ENCODE measurements around the gene HNRNPA1.

HNRNPA1 gene

GRCh38 chr12:54299515-54300224 lies 19.1 kb downstream of the HNRNPA1 start:
- peaks cover 10% of the 10 kb centered on the region for H3K27me3 ChIP-seq (replicated peaks; ENCODE audit: control insufficient read depth, insufficient read depth, low read length)
- DNase-seq (ENCODE audit: extremely low read depth, insufficient read length), result no peak
- no peak overlapping the region for H3K4me3 ChIP-seq (replicated peaks; ENCODE audit: low read depth, low read length)
- TF ChIP-seq CTCF (IDR thresholded peaks at IDR 0.05; ENCODE audit: insufficient read depth, low read length, poor library complexity, severe bottlenecking), result no peak
- no peaks in the 10 kb centered on the region for H3K36me3 ChIP-seq (ENCODE audit: control insufficient read depth, insufficient read depth, low read length)

DNA sequence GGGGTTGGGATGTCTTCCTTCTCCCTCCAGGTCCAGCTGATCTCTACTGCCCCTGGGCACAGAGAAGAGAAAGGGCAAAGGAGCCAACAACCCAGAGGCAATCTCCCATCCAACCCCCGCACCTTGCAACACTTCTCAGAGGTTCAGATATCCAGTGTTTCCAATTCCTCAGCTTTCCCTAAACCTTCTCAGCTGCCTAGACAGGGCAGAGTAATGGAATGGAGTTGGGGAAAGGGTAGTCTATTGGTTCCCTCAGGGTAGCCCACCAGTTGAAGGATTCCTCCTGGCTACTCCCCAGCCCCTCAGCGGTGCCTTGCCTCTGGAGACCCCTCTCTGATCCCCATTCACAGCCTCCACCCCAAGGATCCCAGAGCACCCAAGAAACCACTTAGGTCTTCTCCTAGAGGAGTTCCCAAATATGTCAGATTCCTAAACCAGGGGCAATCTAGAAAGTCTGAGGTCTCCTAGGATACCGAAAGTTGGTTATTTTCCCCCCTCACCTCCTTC lies 19.8 kb downstream of the HNRNPA1 start:
- DNase-seq (ENCODE audit: extremely low read depth, insufficient read length), result no peak
- no peak overlapping the region for H3K4me3 ChIP-seq (replicated peaks; ENCODE audit: low read depth, low read length)
- no peaks in the 10 kb centered on the region for H3K36me3 ChIP-seq (ENCODE audit: control insufficient read depth, insufficient read depth, low read length)
- no peak for TF ChIP-seq CTCF (IDR thresholded peaks at IDR 0.05; ENCODE audit: insufficient read depth, low read length, poor library complexity, severe bottlenecking)
- H3K27me3 ChIP-seq (replicated peaks; ENCODE audit: control insufficient read depth, insufficient read depth, low read length), result peaks cover 10% of the 10 kb centered on the region

DNA sequence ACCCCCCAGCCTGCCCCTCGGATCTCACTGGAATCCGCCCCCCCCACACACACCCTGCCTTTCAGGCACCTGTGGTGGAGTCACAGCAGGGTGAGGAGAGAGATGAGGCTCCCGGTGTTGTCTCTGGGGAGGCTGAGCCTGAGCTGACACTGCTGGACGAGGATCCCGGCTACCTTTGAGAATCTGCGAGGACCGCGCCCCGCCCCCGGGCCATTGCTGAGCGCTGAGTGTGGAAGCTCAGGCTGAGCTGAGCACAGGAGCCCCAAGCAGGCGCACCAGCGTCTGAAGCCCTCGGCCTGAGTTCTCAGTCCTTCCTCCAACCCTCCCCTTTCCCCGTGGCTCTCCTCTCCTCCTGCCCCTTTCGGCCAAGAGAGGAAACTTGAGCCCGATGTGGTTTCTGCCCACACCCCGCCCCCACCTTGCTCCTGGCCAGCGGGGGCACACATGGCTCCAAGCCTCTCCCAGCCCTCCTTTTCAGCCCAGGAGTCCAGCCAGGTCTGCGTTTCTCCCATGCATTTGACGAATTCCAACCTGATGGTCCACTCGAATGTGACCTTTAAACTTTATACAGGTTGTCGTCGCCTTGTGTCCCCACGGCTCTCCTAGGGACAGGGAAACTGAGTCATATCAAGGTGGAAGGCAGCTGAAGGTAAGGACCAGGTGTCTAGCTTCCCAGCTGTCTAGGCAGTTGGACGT lies 20.4 kb downstream of the HNRNPA1 start, which contains the start of gene NFE2:
Gene NFE2, minus strand, starts transcription at position 284 of the 696 bp plus-strand sequence. CDS start 5,767 bp downstream, outside the sequence.
- no peak within 1 kb of the TSS for H3K4me3 ChIP-seq (replicated peaks; ENCODE audit: low read depth, low read length)
- H3K36me3 ChIP-seq (ENCODE audit: control insufficient read depth, insufficient read depth, low read length), result no peaks in the 10 kb centered on the region
- no peak for DNase-seq (ENCODE audit: extremely low read depth, insufficient read length)
- TF ChIP-seq CTCF (IDR thresholded peaks at IDR 0.05; ENCODE audit: insufficient read depth, low read length, poor library complexity, severe bottlenecking), result no peak
- peaks cover 10% of the 10 kb centered on the region for H3K27me3 ChIP-seq (replicated peaks; ENCODE audit: control insufficient read depth, insufficient read depth, low read length)

- Histone ChIP-seq H3K4me3 (replicated peaks; ENCODE audit: low read depth, low read length) (no peak overlapping the region), H3K36me3 (ENCODE audit: control insufficient read depth, insufficient read depth, low read length) (no peaks in the 10 kb centered on the region), H3K27me3 (replicated peaks; ENCODE audit: control insufficient read depth, insufficient read depth, low read length) (peaks cover 10% of the 10 kb centered on the region)
- TF ChIP-seq CTCF (IDR thresholded peaks at IDR 0.05; ENCODE audit: insufficient read depth, low read length, poor library complexity, severe bottlenecking), result no peak
- DNase-seq (ENCODE audit: extremely low read depth, insufficient read length), result no peak
These were observed 21.0 kb downstream of the HNRNPA1 start for GRCh38 chr12:54301428-54302048.

- Histone ChIP-seq H3K36me3 (ENCODE audit: control insufficient read depth, insufficient read depth, low read length) (no peaks in the 10 kb centered on the region), H3K4me3 (replicated peaks; ENCODE audit: low read depth, low read length) (no peak overlapping the region), H3K27me3 (replicated peaks; ENCODE audit: control insufficient read depth, insufficient read depth, low read length) (peaks cover 13% of the 10 kb centered on the region)
- no peak for TF ChIP-seq CTCF (IDR thresholded peaks at IDR 0.05; ENCODE audit: insufficient read depth, low read length, poor library complexity, severe bottlenecking)
- DNase-seq (ENCODE audit: extremely low read depth, insufficient read length), result no peak
These were observed 23.1 kb downstream of the HNRNPA1 start for GRCh38 chr12:54303640-54304039.
